Activated CD4-positive, CD25-positive, alpha-beta regulatory T cell treated with anti-CD3 and anti-CD28 coated beads, Interleukin-2, amount 50 U/mL, for 16 hours (primary cell): ENCODE results near the gene SULT2A1.
A peak's percentile ranks its signal among the peaks of the same experiment; 100 is the strongest.
"Not testable (repeated sequence)": the region's sequence is repeated elsewhere in the genome, so short reads cannot be mapped to it uniquely, and the experiment has no call there.

Experiments
- DNase-seq: peaks from one replicate; pipeline ENCODE4 v3.0.0-alpha.2; 2020; ENCODE audit warnings: low read depth, low spot score

The SULT2A1 gene

DNA sequence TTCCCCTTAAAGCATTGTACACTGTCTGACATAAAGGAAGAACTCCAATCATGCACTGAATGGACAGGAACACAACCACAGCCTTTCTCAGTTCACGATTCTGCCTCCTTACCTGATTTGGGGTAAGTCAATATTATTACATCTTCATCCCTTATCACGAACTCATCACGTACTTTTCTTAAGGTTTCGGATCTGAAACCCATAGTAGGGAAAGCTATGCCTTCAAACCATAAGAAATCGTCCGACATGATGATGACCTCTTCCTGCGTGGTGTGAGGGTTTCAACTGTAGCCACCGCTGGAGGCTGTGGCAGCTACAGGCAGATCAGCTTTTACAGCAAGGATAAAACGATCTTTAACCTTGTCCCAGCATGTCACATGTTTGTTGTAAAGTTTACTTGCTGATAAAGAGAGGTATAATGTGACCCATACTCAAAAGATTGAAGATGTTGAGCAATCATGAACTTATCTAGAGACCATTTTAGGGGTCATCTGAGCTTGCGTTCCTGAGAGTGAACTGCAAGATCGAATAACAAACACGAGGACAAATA lies at the start of gene SULT2A1:
SULT2A1 (minus strand) TSS at position 306 of the 550 bp plus-strand sequence; CDS start at position 248, 58 bp downstream.
- no peak for DNase-seq

GRCh38 chr19:47928581-47928980 lies 42.5 kb upstream of the SULT2A1 start:
- DNase-seq = not testable (repeated sequence)

DNA sequence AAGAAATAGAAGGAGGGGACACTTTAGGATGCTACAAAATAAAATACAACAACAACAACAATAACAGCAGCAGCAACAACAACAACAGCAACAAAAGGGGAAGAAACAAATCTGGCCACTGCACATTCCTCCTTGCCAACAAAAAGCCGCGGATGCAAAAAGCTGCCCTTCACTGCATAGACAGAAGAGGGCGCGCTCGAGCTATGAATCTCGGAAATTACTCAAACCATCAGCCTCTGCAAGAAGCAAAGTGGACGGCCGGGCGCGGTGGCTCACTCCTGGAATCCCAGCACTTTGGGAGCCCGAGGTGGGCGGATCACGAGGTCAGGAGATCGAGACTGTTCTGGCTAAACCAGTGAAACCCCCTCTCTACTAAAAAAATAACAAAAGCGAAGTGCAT lies 34.0 kb upstream of the SULT2A1 start:
- not testable (repeated sequence) for DNase-seq

- DNase-seq = not testable (repeated sequence)
These were observed 24.1 kb upstream of the SULT2A1 start for GRCh38 chr19:47910191-47910590.

GRCh38 chr19:47909350-47909749 lies 23.2 kb upstream of the SULT2A1 start:
- peak; percentile 50 for DNase-seq

GRCh38 chr19:47901370-47901769 lies 15.3 kb upstream of the SULT2A1 start:
- DNase-seq = no peak

DNA sequence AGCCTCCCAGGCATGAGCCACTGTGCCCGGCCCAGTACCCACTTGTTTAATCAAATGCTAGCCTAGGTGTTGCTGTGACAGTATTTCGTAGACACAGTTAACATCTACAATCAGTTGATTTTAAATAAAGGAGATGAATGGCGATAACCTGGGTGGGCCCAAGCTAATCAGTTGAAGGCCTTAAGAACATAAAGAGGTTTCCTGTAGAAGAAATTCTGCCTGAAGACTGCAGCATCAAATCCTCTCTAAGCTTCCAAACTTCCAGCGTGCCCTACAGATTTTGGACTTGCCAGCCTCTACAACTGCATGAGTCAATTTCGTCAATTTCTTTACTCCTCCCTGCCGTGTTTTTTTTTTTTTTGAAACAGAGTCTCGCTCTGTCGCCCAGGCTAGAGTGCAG lies 13.2 kb upstream of the SULT2A1 start:
- no peak for DNase-seq

DNA sequence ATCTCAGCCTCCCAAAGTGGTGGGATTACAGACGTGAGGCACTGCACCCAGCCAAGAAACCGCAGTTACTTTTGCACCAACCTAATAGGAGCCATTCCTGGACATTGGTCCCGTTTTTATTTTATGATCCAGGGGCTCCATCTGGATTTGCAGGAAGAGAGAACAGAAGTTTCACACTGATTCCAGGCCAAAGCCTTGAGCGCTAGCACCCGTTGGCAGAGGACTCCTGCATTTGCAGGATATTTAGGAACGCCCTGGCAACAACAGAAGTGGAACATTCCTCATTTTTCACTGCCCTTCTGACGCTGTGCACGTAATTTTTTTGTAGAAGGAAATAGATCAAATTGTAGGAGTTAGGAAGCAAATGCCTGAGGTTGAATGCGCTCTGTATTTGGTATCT lies 11.7 kb upstream of the SULT2A1 start:
- DNase-seq = no peak

DNA sequence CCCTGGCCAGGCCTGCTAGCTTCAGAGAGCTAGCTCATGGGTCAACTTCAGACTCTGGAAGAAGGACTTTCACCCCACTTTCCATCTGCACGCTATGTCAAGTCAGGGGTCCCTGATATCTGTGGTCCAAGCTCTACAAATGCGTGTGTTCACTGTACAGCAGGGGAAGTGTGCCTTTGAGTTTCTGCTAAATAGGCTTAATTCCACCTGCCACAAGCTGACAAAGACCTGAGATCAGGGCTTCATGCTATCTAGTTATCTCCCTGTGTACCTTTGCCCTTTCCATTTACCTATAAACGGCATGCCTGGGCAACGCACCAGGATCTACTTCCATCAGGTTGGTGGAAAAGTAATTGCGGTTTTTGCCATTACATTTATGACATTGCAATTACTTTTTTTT lies 10.7 kb upstream of the SULT2A1 start:
- no peak for DNase-seq

DNA sequence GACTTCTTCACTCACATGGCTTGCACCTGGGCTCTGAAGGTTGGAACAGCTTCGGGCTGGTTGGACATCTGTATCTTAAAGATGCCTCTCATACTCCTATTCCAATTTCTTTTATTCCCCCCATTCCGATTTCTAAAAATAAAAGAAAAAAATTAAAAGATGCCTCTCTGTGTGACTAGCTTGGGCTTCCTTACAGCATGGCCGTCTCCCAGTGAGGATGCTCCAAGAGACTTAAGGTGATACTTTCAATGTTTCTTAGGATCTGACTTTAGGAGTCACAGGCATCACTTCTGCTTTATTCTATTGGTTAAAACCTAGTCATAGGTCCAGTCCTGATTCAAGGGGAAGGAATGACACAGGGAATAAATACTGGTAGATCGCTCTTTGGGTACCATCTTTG lies 9.9 kb upstream of the SULT2A1 start:
- no peak for DNase-seq

GRCh38 chr19:47895165-47895782 lies 9.2 kb upstream of the SULT2A1 start:
- no peak for DNase-seq

GRCh38 chr19:47891923-47892666 lies 6.0 kb upstream of the SULT2A1 start:
- no peak for DNase-seq

- no peak for DNase-seq
These were observed 5.5 kb upstream of the SULT2A1 start for GRCh38 chr19:47891622-47891922.

DNA sequence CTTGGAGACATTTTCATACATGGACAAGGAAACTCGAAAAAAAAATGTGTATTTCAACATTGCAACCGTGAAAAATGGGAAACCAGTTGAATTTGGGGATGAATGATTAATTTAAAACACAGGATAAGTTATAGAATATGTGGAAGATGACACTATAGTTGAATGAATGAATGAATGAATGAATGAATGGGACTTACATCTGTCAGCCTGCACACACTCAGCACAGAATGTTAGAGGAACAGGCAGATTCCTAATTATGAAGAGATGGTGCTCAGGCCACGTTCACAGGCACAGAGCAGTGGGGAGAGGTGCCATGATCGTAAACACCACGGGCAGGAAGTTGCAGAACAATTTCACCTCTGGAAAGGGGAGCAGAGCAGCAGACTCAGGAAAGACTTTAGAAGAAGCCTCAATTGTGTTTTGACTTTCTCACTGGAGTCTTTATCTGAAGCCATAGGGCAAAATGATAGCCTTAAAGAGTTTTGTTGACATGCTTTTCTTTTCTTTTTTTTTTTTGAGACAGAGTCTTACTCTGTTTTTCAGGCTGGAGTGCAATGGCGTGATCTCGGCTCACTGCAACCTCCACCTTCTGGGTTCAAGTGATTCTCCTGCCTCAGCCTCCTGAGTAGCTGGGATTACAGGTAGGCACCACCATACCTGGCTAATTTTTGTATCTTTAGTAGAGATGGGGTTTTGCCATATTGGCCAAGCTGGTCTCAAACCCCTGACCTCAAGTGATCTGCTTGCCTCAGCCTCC lies 4.9 kb upstream of the SULT2A1 start:
- no peak for DNase-seq

DNA sequence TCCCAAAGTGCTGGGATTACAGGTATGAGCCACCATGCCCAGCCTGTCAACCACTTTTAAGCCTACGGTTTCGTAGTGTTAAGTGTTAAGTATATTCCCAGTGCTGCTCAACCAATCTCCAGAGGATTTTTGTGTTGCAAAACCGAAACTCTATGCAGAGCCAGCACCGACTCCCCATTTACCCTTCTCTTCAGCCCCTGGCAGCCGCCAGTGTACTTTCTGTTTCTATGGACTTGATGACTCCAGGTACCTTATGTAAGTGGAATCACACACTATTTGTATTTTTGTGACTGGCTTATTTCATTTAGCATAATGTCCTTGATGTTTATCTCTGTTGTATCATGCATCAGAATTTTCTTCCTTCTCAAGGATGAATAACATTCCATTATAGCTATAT lies 1.1 kb downstream of the SULT2A1 start:
- DNase-seq = no peak

DNA sequence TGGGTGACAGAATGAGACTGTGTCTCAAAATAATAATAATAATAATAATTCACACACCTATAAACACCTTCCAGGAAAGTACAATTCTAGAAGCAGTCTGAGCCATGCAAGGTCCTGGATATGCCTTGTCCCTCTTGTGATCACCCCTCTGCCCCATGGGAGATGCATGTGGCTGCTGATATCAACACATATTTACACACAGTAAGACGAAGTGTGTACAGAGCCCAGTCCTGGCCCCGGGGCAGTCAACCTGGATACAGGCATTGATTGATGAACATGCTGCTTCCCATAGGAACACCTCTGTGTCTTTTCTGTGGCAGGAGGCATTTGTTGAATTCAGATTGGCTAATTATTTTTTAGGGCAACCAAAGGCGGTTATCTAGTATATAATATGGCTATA lies 3.2 kb downstream of the SULT2A1 start:
- DNase-seq = no peak

DNA sequence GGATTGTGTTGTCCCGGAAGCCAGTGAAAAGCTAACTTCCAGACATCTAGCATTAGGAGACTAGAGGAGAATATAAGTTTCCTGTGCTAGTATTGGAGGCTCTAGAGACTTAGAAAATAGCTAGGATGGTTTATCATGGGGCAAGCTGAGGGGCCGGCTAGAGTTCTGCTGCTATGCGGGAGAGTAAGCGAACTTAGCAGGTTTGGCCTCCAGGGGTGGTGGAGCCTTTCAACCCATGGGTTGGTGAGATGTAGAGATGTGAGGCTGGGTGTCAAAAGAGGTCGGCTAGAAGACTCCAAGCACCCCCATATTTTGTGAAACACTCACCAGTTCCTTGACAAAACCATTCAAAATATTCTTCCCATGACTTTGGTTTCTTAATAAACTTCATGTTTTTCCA lies 4.4 kb downstream of the SULT2A1 start:
- DNase-seq = no peak

GRCh38 chr19:47879385-47879784 lies 6.7 kb downstream of the SULT2A1 start:
- not testable (repeated sequence) for DNase-seq

- no peak for DNase-seq
These were observed 7.2 kb downstream of the SULT2A1 start for GRCh38 chr19:47878906-47879305.

- DNase-seq = no peak
These were observed 20.9 kb downstream of the SULT2A1 start for GRCh38 chr19:47865166-47865565.

DNA sequence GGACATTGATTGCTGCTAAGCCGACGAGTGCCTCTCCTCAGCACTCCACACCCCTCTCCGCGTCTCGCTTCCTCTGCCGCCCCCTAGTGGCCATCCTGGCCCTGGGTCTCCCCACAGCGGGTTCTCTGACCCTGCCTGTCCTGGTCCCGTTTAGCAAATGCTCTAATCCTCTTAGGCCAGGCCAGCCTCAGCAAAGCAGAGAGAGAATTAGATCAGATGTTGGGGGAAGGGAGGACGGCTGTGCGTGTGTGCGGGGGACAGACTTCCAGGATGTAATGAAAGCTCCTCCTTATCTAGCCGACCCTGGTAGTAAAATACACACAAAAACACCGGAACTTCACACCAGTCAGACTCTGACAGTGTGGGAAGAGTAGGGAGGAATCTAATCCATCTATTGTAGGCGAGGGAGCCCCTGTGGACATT lies 22.6 kb downstream of the SULT2A1 start:
- peak; percentile 75 for DNase-seq

GRCh38 chr19:47861630-47862029 lies 24.5 kb downstream of the SULT2A1 start:
- no peak for DNase-seq
